ENCODE results near the gene WNT7A. TPM values are rescaled to one million over a fixed set of nuclear protein-coding genes. Genes with fewer than 3 reads are reported as not detected.

The WNT7A gene
- total RNA-seq, 1 experiment from 2014 or later: 0.34 TPM

DNA sequence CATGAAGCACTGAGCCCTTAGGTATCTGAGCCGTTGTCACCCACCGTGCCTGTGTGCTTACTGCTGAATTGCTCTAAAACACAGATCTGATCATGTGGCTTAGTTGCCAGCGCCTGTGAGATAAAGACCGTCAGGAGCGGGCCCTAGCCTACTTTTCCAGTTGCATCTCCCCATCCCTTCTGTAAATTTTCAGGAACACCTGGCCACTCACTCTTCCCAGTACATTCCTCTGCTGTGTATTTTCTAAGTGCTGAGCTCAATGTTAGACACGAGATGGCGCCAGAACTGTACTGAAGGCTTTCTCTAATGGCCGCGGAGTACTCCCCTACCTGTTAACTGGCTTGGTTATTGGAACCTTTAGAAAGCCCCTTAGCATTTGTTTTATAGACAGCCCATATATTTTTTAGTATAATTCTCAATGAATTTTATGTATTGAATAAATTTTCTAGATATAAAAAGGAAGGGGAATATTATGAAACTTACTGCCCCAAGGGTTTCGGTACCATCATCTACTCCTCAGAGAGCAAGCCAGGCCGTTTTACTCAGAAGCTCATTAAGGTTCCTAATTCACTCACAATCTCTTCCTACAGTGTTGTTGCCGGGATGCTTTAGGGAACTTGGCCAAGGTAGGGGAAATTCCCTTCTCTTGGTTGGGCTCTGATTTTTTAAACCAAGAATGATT is 16.7 kb upstream of the WNT7A start:
- H3K36me3 ChIP-seq (ENCODE audit: control insufficient read depth in 1 of 2, insufficient read depth in 2 of 2, low read length in 2 of 2): no peaks in the 10 kb centered on the region
- H3K9me3 ChIP-seq (ENCODE audit: control insufficient read depth in 1 of 2, insufficient read depth in 1 of 2, low read depth in 1 of 2, low read length in 2 of 2): no peaks in the 10 kb centered on the region; a peak in 1 of 4 replicates
- ChIA-PET RAD21 (ENCODE audit: low non-redundant PET in 1 of 2, low total read pairs in 2 of 2, uncharacterized antibody in 2 of 2, unreplicated experiment in 2 of 2) (interaction anchor here (1.0 to 1.6 kb wide), 4 partner anchors 30 to 364 kb away, joined by 3 to 7 read pairs (median 5); partner anchors contain the start of genes CHCHD4 (in 1 of the 2) and TMEM43 (in 1 of the 2)), CTCF (interaction anchor here (0.6 to 2.1 kb wide), 24 partner anchors 8 to 1025 kb away, joined by 3 to 36 read pairs (median 4); partner anchors contain the start of genes CHCHD4, LSM3, TMEM43 and XPC), POLR2A (interaction anchor here (1.0 kb wide), 1 partner anchor 229 kb away, joined by 6 read pairs; the partner anchor contains the start of genes CHCHD4 and TMEM43)
- H3K4me1 ChIP-seq (ENCODE audit: control insufficient read depth in 1 of 2, insufficient read depth in 2 of 2, low read length in 2 of 2): peaks cover 5 to 13% of the 10 kb centered on the region in 2 experiments; a peak in 3 of 4 replicates
- H3K79me2 ChIP-seq (ENCODE audit: insufficient read depth, low read length): no peaks in the 10 kb centered on the region
- H3K27ac ChIP-seq (ENCODE audit: low read depth, low read length): no peak overlapping the region
- peak; percentile 63 for DNase-seq (ENCODE audit: low read depth, low spot score)
- no peaks in the 10 kb centered on the region for H3K9me2 ChIP-seq (ENCODE audit: insufficient read depth)
- no peak overlapping the region for H3K4me2 ChIP-seq (ENCODE audit: low read length)
- no peaks in the 10 kb centered on the region for H4K20me1 ChIP-seq (ENCODE audit: insufficient read depth)
- peak; percentile 62 for ATAC-seq
- intact Hi-C loops (cut with micrococcal nuclease): loop anchor here (1.0 to 5.0 kb wide), 6 partner anchors 218 to 1026 kb away; partner anchors contain the start of gene TMEM43
- BruUV-seq (replicated peaks): no TSS peak
- no peak overlapping the region for H3K4me3 ChIP-seq (replicated peaks in 1 of 2; ENCODE audit: low read depth in 1 of 2, low read length in 2 of 2)
- TF ChIP-seq POLR2A (IDR thresholded peaks at IDR 0.05; ENCODE audit: borderline replicate concordance, extremely low read depth, insufficient read depth, insufficient read length) (no peak), RAD21 (IDR thresholded peaks at IDR 0.05; ENCODE audit: low read depth) (peak; percentile 95), YY1 (IDR thresholded peaks at IDR 0.05; ENCODE audit: extremely low read depth, insufficient replicate concordance, low read depth, low read length) (peak; percentile 78)
- TF ChIP-seq, protein P1, sequence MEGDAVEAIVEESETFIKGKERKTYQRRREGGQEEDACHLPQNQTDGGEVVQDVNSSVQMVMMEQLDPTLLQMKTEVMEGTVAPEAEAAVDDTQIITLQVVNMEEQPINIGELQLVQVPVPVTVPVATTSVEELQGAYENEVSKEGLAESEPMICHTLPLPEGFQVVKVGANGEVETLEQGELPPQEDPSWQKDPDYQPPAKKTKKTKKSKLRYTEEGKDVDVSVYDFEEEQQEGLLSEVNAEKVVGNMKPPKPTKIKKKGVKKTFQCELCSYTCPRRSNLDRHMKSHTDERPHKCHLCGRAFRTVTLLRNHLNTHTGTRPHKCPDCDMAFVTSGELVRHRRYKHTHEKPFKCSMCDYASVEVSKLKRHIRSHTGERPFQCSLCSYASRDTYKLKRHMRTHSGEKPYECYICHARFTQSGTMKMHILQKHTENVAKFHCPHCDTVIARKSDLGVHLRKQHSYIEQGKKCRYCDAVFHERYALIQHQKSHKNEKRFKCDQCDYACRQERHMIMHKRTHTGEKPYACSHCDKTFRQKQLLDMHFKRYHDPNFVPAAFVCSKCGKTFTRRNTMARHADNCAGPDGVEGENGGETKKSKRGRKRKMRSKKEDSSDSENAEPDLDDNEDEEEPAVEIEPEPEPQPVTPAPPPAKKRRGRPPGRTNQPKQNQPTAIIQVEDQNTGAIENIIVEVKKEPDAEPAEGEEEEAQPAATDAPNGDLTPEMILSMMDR (IDR thresholded peaks at IDR 0.05 in 2 of 3, conservative IDR thresholded peaks at IDR 0.05 in 1 of 3; ENCODE audit: borderline replicate concordance in 1 of 3, insufficient read depth in 1 of 3, low read depth in 2 of 3, low read length in 2 of 3): peak; percentile 81 to 89 (median 83)
- H2AFZ ChIP-seq (ENCODE audit: low read depth, low read length, poor library complexity, severe bottlenecking): peak overlapping the region; percentile 82
- no peak overlapping the region for H3K9ac ChIP-seq (ENCODE audit: low read length)
- H3K27me3 ChIP-seq (ENCODE audit: insufficient read depth, low read length): no peaks in the 10 kb centered on the region
